Hematopoietic multipotent progenitor cell (in vitro differentiated cells): ENCODE measurements around the gene FASTKD2. TPM values are rescaled to one million over a fixed set of nuclear protein-coding genes. Genes with fewer than 3 reads are reported as not detected.
A peak's percentile ranks its signal among the peaks of the same experiment; 100 is the strongest.

Experiments
- DNase-seq, 3 donors: peaks; one replicate each; pipeline ENCODE4 v3.0.0-alpha.2; 2011 to 2015; ENCODE audit warnings: low read depth in 2 of 3, low spot score in 2 of 3
- total RNA-seq: library from RNA; depleted of rRNA; stranded (reverse); fragments of >200 nt; gene quantifications from one replicate; pipeline ENCODE4 v1.2.3, GENCODE V29; 2012

FASTKD2 gene
- 26.7 TPM for total RNA-seq

DNA sequence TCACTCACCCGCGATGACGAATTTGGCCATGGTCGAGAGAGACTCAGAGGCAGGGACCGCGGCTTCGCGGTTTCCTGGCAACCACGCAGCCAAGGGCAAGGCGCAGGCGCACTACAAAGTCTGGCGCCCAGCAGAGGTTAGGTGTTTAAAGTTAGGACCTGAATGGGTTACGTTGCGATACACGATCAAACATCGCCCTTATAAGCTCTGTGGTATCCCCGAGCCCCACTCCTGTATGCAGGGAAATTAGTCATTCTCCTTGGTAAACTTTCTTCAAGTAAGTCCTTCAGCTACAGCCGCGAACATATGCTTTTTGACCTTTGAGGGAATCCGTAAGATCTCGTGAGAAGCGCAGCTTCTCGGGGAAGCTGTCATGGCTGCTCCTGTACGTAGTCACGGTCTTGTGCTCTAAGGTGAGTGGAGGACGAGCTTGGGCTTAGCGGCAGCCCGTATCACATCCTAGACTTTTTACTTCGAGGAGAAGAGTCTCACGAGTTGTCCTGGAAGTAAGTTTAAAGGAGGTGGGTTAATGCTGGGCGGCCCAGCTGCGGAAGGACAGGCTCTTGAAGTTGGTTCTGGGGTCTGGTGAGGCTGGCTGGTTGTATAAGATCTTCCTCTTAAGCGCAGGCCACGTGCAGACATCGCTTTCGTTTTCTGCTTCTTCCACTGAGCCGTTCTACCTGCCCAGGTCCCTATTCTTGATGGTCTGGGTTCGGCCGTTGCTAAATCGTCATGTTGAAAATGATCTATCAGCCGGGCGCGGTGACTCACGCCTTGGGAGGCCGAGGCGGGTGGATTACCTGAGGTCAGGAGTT lies at the start of gene FASTKD2, which contains the start of gene MDH1B:
FASTKD2 (plus strand) TSS at position 365 of the 815 bp plus-strand sequence. CDS start 1,088 bp downstream, outside the sequence.
MDH1B (minus strand) TSS at position 87 of the 815 bp plus-strand sequence; CDS start at position 30, 57 bp downstream.
- peak; percentile 79 to 95 (median 95) for DNase-seq

- no peak for DNase-seq
These were observed 48.8 kb upstream of the FASTKD2 start for GRCh38 chr2:206716623-206717022.

- DNase-seq, result no peak
These were observed 47.1 kb upstream of the FASTKD2 start, which contains the start of gene DYTN for GRCh38 chr2:206718296-206718695. TSS of gene DYTN (minus strand) at chr2:206718396. CDS start at chr2:206718279, 117 bp downstream.

- peak in 1 of 3 donors; percentile 51 for DNase-seq
These were observed 44.0 kb upstream of the FASTKD2 start for GRCh38 chr2:206721256-206721920.

DNA sequence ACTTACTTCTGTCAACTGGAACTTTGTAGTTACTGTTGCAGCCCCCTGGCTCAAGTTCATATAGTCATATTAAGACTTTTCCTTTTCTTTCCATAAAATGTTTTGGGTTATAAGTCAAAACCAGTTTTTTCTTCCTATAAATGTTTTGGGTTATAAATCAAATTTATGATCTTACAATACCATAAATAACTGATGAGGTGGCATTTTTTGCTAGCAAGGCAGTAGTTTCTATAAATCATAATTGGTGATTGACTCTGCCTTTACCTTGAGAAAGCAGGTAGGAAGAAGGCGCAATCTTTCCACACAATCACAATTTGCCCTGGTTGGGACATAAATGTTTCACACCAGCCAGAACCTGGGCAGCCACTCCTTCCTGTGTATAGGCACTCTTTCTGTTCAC lies 42.1 kb upstream of the FASTKD2 start:
- DNase-seq, result no peak

DNA sequence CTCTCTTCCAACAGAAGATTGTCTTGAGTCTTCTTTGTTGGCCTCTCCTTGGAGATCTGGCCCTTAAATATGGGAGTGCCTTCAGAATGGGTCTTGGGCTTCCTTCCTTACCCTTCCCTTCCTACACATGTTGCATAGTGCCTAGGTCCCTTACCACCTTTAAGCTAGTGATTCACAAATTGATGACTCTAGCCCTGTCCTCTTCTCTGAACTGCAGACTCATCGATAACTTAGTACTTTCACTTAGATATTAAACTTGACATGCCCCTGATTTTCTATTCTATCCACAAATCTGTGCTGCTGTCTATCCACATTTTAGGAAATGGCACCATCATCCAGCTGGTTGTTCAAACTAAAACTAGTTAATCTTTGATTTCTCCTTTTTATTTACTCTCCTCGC lies 38.1 kb upstream of the FASTKD2 start:
- no peak for DNase-seq

DNA sequence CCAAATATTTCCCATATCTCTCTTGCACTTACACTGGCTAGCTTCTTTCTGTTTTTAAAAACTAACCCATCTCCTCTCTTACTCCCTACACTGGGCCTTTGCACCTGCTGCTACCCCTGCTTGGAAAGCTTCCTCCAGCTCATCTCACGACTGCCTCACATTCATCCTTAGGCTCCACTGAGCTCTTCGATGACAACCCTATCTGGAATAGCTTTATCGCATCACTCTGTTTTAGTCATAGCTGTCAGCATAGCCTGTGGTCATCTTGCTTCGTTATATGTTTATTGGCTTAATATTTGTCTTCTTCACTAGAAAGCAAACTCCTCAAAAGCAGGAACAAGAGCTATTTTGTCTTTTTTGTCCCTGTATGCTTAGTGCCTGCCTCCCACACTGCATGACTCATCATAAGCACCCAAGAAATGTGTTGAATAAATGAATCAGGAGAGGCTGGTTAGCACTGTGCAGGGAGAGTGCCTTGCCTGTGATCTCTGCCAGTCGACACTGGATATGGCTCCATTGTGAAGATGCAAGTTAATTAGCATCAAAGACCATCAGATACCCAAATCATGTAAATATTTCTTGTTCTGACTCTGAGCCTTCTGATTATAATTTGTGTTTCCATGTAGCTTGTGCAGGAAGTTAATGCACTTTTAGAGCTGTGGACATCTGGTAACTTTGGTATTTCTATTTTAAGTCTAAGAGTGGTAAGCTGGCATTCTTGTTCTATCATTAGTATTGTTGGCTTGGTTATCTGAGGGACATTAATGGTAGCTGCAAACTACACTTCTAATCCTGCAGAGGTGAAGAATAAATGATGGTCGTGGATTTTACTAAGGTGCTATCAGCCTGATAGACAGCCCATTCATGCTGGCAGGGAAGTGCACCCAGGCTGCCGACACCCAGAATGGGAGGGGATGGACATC lies 36.9 kb upstream of the FASTKD2 start:
- DNase-seq, result no peak

GRCh38 chr2:206733341-206733740 lies 32.1 kb upstream of the FASTKD2 start:
- DNase-seq, result no peak

DNA sequence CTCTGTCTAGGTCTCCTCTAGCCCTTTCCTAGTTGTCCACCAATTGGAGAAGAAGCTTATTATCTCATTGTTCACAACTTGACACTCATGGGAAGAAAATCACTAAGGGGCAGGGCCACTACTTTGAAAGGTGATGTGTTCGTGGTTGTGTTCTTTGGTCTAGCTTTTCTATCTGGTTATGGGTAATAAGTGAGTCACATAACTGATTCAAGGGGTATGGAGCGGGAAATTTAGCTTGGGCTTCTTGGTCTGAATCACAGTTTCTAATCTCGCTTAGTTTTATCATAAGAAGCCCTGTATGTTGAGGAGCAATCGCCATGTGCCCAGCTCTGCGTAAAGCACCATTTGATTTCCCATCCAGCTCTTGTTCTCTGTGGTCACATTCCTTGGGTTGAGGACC lies 28.5 kb upstream of the FASTKD2 start:
- DNase-seq, result no peak

GRCh38 chr2:206739271-206739670 lies 26.1 kb upstream of the FASTKD2 start:
- no peak for DNase-seq

- DNase-seq, result no peak
These were observed 24.6 kb upstream of the FASTKD2 start for GRCh38 chr2:206740800-206741199.

- DNase-seq, result no peak
These were observed 8.6 kb upstream of the FASTKD2 start for GRCh38 chr2:206756816-206757215.

GRCh38 chr2:206764673-206765241 lies 649 bp upstream of the FASTKD2 start:
- DNase-seq, result no peak

- no peak for DNase-seq
These were observed 888 bp downstream of the FASTKD2 start for GRCh38 chr2:206766057-206766930.

GRCh38 chr2:206774871-206775270 lies 9.5 kb downstream of the FASTKD2 start:
- no peak for DNase-seq

DNA sequence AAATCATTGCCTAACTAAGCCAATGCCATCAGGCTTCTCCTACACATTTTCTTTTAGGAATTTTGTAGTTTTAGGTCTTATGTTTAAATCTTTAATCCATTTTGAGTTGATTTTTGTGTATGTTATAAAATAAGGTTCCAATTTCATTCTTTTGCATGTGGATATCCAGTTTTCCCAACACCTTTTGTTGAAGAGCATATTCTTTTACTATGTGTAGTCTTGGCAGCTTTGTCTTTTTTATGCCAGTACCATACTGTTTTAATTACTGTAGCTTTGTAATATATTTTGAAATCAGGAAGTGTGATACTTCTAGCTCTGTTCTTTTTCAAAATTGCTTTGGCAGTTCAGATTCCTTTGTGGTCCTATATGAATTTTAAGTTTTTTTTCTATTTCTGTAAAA lies 11.0 kb downstream of the FASTKD2 start:
- no peak for DNase-seq

GRCh38 chr2:206780671-206781070 lies 15.3 kb downstream of the FASTKD2 start:
- DNase-seq, result no peak

GRCh38 chr2:206783718-206784117 lies 18.3 kb downstream of the FASTKD2 start:
- no peak for DNase-seq

GRCh38 chr2:206784559-206785353 lies 19.4 kb downstream of the FASTKD2 start:
- DNase-seq, result no peak
